Measurements from ENCODE around the gene SAP25.

- no peak for TF ChIP-seq POLR2A (IDR thresholded peaks at IDR 0.05; ENCODE audit: low read length)
- TF ChIP-seq GATA1 (IDR thresholded peaks at IDR 0.05; ENCODE audit: low read depth, low read length) = no peak
Observed at GRCh38 chr7:100584683-100585510, 11.2 kb upstream of the SAP25 start.

Data from erythroblast (primary cell).